ENCODE data around the gene CEACAM7.

The CEACAM7 gene

DNA sequence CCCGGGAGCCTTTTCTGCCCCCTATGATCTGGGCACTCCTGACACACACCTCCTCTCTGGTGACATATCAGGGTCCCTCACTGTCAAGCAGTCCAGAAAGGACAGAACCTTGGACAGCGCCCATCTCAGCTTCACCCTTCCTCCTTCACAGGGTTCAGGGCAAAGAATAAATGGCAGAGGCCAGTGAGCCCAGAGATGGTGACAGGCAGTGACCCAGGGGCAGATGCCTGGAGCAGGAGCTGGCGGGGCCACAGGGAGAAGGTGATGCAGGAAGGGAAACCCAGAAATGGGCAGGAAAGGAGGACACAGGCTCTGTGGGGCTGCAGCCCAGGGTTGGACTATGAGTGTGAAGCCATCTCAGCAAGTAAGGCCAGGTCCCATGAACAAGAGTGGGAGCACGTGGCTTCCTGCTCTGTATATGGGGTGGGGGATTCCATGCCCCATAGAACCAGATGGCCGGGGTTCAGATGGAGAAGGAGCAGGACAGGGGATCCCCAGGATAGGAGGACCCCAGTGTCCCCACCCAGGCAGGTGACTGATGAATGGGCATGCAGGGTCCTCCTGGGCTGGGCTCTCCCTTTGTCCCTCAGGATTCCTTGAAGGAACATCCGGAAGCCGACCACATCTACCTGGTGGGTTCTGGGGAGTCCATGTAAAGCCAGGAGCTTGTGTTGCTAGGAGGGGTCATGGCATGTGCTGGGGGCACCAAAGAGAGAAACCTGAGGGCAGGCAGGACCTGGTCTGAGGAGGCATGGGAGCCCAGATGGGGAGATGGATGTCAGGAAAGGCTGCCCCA, 8.5 kb upstream of the CEACAM7 start:
- no peaks in the 10 kb centered on the region for H3K27me3 ChIP-seq (ENCODE audit: insufficient read depth, low read length)
- no peaks in the 10 kb centered on the region for H3K4me1 ChIP-seq (ENCODE audit: insufficient read depth, low read length)
- H3K36me3 ChIP-seq (ENCODE audit: insufficient read depth, low read length) = no peaks in the 10 kb centered on the region
- H2AFZ ChIP-seq (ENCODE audit: low read depth, low read length) = no peak overlapping the region
- H3K9me3 ChIP-seq (ENCODE audit: low read length) = no peaks in the 10 kb centered on the region
- no peak overlapping the region for H3K4me3 ChIP-seq (ENCODE audit: low read length)

GRCh38 chr19:41695745-41696144, 7.7 kb upstream of the CEACAM7 start:
- Histone ChIP-seq H3K4me3 (ENCODE audit: low read length) (no peak overlapping the region), H3K36me3 (ENCODE audit: insufficient read depth, low read length) (no peaks in the 10 kb centered on the region), H3K27me3 (ENCODE audit: insufficient read depth, low read length) (no peaks in the 10 kb centered on the region), H3K4me1 (ENCODE audit: insufficient read depth, low read length) (no peaks in the 10 kb centered on the region), H2AFZ (ENCODE audit: low read depth, low read length) (no peak overlapping the region), H3K9me3 (ENCODE audit: low read length) (no peaks in the 10 kb centered on the region)

DNA sequence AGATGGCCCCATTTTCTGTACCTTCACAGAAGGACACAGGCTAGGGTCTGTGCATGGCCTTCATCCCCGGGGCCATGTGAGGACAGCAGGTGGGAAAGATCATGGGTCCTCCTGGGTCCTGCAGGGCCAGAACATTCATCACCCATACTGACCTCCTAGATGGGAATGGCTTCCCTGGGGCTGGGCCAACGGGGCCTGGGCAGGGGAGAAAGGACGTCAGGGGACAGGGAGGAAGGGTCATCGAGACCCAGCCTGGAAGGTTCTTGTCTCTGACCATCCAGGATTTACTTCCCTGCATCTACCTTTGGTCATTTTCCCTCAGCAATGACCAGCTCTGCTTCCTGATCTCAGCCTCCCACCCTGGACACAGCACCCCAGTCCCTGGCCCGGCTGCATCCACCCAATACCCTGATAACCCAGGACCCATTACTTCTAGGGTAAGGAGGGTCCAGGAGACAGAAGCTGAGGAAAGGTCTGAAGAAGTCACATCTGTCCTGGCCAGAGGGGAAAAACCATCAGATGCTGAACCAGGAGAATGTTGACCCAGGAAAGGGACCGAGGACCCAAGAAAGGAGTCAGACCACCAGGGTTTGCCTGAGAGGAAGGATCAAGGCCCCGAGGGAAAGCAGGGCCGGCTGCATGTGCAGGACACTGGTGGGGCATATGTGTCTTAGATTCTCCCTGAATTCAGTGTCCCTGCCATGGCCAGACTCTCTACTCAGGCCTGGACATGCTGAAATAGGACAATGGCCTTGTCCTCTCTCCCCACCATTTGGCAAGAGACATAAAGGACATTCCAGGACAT, 7.0 kb upstream of the CEACAM7 start:
- no peaks in the 10 kb centered on the region for H3K27me3 ChIP-seq (ENCODE audit: insufficient read depth, low read length)
- no peak overlapping the region for H3K4me3 ChIP-seq (ENCODE audit: low read length)
- no peaks in the 10 kb centered on the region for H3K9me3 ChIP-seq (ENCODE audit: low read length)
- H2AFZ ChIP-seq (ENCODE audit: low read depth, low read length) = no peak overlapping the region
- no peaks in the 10 kb centered on the region for H3K36me3 ChIP-seq (ENCODE audit: insufficient read depth, low read length)
- H3K4me1 ChIP-seq (ENCODE audit: insufficient read depth, low read length) = no peaks in the 10 kb centered on the region

DNA sequence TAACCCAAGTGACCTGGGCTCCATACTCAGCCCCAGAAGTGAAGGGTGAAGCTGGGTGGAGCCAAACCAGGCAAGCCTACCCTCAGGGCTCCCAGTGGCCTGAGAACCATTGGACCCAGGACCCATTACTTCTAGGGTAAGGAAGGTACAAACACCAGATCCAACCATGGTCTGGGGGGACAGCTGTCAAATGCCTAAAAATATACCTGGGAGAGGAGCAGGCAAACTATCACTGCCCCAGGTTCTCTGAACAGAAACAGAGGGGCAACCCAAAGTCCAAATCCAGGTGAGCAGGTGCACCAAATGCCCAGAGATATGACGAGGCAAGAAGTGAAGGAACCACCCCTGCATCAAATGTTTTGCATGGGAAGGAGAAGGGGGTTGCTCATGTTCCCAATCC, 6.1 kb upstream of the CEACAM7 start:
- H3K4me1 ChIP-seq (ENCODE audit: insufficient read depth, low read length) = no peaks in the 10 kb centered on the region
- H3K36me3 ChIP-seq (ENCODE audit: insufficient read depth, low read length) = no peaks in the 10 kb centered on the region
- H3K27me3 ChIP-seq (ENCODE audit: insufficient read depth, low read length) = no peaks in the 10 kb centered on the region
- H3K9me3 ChIP-seq (ENCODE audit: low read length) = no peaks in the 10 kb centered on the region
- H2AFZ ChIP-seq (ENCODE audit: low read depth, low read length) = no peak overlapping the region
- H3K4me3 ChIP-seq (ENCODE audit: low read length) = no peak overlapping the region

DNA sequence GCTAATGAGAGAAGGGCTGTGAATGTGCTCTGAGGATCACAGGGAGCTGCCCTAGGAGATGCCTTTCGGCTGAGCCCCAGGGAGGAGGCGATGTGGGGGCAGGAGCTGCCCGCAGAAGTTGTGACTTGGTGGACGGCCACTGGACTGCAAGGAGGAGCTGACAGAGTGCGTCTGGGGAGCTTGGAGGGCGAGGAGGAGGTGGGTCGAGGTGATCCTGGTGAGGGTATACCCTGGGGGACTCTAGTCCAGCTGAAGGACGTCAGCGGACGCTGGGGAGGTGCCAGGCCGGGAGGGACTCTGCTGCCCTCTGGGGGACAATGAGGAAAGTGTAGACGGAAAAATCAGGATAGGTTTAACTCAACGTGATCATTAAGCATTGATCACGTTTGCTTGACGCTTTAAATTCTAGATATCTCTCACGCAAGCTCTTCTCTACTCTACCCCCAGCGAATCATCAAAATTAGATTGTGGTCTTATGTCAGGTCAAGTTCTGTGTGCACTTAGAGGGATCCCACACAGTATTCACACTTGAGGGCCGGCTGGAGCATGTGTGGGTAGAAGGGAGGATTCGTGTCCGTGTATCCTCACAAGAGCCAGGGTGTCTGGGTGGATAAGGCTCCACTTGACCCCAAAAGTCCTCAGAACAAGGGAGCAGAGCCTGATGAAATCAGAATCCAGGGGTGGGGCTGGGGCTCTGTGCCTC, 3.3 kb upstream of the CEACAM7 start:
- Histone ChIP-seq H3K4me3 (ENCODE audit: low read length) (no peak overlapping the region), H3K4me1 (ENCODE audit: insufficient read depth, low read length) (peaks cover 3% of the 10 kb centered on the region), H3K9me3 (ENCODE audit: low read length) (no peaks in the 10 kb centered on the region), H3K36me3 (ENCODE audit: insufficient read depth, low read length) (no peaks in the 10 kb centered on the region), H2AFZ (ENCODE audit: low read depth, low read length) (no peak overlapping the region), H3K27me3 (ENCODE audit: insufficient read depth, low read length) (no peaks in the 10 kb centered on the region)

DNA sequence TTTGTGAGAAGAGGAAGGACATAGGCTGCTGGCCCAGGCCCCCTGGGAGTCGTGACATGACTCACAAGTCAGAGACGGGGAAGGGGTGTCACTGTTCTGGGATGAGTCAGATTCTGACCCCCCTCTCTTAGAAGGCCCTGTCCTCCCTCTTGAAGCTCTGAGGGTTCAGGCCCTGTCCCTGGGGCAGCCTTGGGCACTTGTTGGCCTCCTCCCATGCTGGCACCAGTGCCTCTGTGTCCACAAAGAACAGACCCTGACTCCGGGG, 2.7 kb upstream of the CEACAM7 start:
- no peak overlapping the region for H2AFZ ChIP-seq (ENCODE audit: low read depth, low read length)

DNA sequence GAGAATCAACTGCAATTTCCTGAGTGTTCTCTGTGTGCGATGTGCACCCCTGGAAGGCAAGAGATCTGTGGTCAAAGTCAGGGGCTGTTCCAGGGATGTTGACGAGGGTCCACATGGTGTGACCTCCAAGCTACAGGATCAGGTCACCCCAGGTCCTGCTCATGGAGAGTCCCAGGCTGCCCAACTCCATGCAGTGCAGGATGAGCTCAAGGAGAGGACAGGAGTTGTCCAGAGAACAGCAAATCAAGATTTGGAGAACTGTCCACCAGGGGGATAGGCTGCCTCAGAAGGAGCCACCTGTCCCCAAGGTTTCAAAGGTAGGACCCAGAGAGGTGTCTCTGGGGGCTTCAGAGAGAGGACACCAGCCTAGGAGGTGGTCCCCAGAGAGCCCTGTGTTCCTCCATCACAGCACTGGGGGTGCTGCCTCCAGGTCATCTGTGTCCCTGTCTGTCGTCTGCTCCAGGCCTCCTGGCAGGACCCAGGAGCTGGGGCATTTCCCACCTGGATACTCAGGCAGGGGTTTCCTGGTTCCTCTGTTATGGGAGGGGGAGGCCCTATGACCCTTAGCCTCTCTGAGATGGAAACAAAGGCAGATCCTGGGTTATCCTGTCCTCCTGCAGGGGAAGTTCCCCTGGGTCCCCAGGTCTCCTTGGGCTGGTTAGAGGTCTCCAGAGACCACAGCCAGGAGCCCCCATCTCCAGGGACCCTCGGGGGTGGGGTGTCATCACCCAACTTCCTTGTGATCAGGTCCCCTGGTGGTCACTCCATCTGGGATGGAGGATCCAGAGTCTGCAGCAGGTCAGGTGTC, 2.1 kb upstream of the CEACAM7 start:
- H3K4me3 ChIP-seq (ENCODE audit: low read length) = no peak overlapping the region

More for the DNA sequence above, 2.7 kb upstream of the CEACAM7 start:
- peaks cover 3% of the 10 kb centered on the region for H3K4me1 ChIP-seq (ENCODE audit: insufficient read depth, low read length)
- no peaks in the 10 kb centered on the region for H3K36me3 ChIP-seq (ENCODE audit: insufficient read depth, low read length)
- no peaks in the 10 kb centered on the region for H3K27me3 ChIP-seq (ENCODE audit: insufficient read depth, low read length)
- no peak overlapping the region for H3K4me3 ChIP-seq (ENCODE audit: low read length)
- H3K9me3 ChIP-seq (ENCODE audit: low read length) = no peaks in the 10 kb centered on the region

GRCh38 chr19:41688687-41689086, 617 bp upstream of the CEACAM7 start:
- Histone ChIP-seq H3K9me3 (ENCODE audit: low read length) (no peaks in the 10 kb centered on the region), H3K27me3 (ENCODE audit: insufficient read depth, low read length) (peaks cover 10% of the 10 kb centered on the region), H2AFZ (ENCODE audit: low read depth, low read length) (no peak overlapping the region), H3K4me1 (ENCODE audit: insufficient read depth, low read length) (peaks cover 3% of the 10 kb centered on the region), H3K36me3 (ENCODE audit: insufficient read depth, low read length) (no peaks in the 10 kb centered on the region), H3K4me3 (ENCODE audit: low read length) (no peak overlapping the region)

More for the DNA sequence above, 2.1 kb upstream of the CEACAM7 start:
- Histone ChIP-seq H3K9me3 (ENCODE audit: low read length) (no peaks in the 10 kb centered on the region), H3K27me3 (ENCODE audit: insufficient read depth, low read length) (no peaks in the 10 kb centered on the region), H3K36me3 (ENCODE audit: insufficient read depth, low read length) (no peaks in the 10 kb centered on the region), H3K4me1 (ENCODE audit: insufficient read depth, low read length) (peaks cover 3% of the 10 kb centered on the region), H2AFZ (ENCODE audit: low read depth, low read length) (no peak overlapping the region)

DNA sequence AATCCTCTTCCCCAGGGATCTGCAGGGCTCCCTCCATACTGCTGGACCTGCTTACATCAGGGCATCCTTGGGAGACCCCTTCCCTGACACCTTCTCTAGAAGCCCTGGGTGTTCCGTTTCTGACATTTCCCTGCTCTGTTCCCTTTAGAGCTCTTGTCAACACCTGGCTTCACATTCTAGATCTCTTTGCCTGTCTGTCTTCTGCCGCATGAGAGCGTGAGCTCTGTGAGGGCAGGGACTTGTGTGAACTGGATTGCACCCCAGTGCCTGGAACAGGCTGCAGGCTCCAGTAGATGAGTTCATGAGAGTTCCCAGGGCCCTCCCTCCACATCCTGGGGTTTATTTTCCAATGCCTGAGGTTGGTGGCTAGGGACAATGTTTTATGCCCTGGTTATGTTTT, 651 bp downstream of the CEACAM7 start:
- Histone ChIP-seq H3K4me3 (ENCODE audit: low read length) (no peak overlapping the region), H3K36me3 (ENCODE audit: insufficient read depth, low read length) (no peaks in the 10 kb centered on the region), H3K4me1 (ENCODE audit: insufficient read depth, low read length) (peaks cover 3% of the 10 kb centered on the region), H3K27me3 (ENCODE audit: insufficient read depth, low read length) (peaks cover 14% of the 10 kb centered on the region), H2AFZ (ENCODE audit: low read depth, low read length) (no peak overlapping the region), H3K9me3 (ENCODE audit: low read length) (no peaks in the 10 kb centered on the region)

GRCh38 chr19:41682437-41682836, 5.6 kb downstream of the CEACAM7 start:
- Histone ChIP-seq H3K36me3 (ENCODE audit: insufficient read depth, low read length) (no peaks in the 10 kb centered on the region), H2AFZ (ENCODE audit: low read depth, low read length) (no peak overlapping the region), H3K4me1 (ENCODE audit: insufficient read depth, low read length) (no peaks in the 10 kb centered on the region), H3K4me3 (ENCODE audit: low read length) (no peak overlapping the region), H3K27me3 (ENCODE audit: insufficient read depth, low read length) (peaks cover 14% of the 10 kb centered on the region), H3K9me3 (ENCODE audit: low read length) (no peaks in the 10 kb centered on the region)

DNA sequence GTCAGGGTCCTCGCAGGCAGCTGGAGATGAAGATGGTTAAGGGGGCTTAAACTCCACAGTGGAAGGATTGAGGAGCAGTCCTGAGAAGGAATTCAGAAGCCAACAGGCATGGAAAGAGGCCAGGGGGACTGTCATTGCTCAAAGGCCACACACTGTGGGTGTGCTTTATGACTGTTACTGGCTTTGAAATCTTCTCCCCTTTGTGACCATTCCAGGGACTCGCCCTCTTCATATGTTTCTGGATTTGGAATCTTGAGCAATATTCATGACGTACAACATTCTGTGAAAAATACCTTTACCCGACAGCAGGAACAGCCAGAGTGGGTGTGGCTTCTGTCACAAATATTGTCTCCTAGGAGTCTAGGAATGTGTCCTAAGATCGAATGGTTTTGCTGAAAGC, 16.6 kb downstream of the CEACAM7 start:
- Histone ChIP-seq H3K9me3 (ENCODE audit: low read length) (no peaks in the 10 kb centered on the region), H3K4me1 (ENCODE audit: insufficient read depth, low read length) (no peaks in the 10 kb centered on the region), H3K27me3 (ENCODE audit: insufficient read depth, low read length) (peaks cover 14% of the 10 kb centered on the region), H3K36me3 (ENCODE audit: insufficient read depth, low read length) (no peaks in the 10 kb centered on the region), H2AFZ (ENCODE audit: low read depth, low read length) (no peak overlapping the region), H3K4me3 (ENCODE audit: low read length) (no peak overlapping the region)

DNA sequence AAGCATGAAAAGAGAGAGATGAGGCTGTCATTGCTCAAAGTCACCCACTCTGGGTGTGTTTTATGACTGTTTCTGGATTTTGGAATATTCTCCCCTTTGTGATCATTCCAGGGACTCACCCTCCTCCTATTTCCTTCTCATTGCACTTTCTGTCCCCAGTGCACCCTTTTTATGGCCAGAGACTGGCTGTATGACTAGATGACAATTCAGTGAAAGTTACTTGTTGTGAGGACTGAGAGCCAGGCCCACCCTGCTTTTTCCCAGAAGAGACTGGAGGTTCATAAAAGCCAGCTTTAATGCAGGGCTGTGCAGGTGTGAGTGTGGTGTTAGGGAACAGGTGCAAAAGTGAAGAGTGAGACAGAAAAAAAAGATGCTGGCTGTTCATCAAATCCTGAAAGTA, 17.3 kb downstream of the CEACAM7 start:
- no peak overlapping the region for H2AFZ ChIP-seq (ENCODE audit: low read depth, low read length)
- no peak overlapping the region for H3K4me3 ChIP-seq (ENCODE audit: low read length)
- H3K27me3 ChIP-seq (ENCODE audit: insufficient read depth, low read length) = peaks cover 12% of the 10 kb centered on the region
- no peaks in the 10 kb centered on the region for H3K36me3 ChIP-seq (ENCODE audit: insufficient read depth, low read length)
- H3K4me1 ChIP-seq (ENCODE audit: insufficient read depth, low read length) = no peaks in the 10 kb centered on the region
- peaks cover 3% of the 10 kb centered on the region for H3K9me3 ChIP-seq (ENCODE audit: low read length)
